Measurements from ENCODE around the gene KLHDC9. TPM values are rescaled to one million over a fixed set of nuclear protein-coding genes. Genes with fewer than 3 reads are reported as not detected.

The KLHDC9 gene
- total and polyA plus RNA-seq, 2 donors, result 1.9 to 4.7 TPM

DNA sequence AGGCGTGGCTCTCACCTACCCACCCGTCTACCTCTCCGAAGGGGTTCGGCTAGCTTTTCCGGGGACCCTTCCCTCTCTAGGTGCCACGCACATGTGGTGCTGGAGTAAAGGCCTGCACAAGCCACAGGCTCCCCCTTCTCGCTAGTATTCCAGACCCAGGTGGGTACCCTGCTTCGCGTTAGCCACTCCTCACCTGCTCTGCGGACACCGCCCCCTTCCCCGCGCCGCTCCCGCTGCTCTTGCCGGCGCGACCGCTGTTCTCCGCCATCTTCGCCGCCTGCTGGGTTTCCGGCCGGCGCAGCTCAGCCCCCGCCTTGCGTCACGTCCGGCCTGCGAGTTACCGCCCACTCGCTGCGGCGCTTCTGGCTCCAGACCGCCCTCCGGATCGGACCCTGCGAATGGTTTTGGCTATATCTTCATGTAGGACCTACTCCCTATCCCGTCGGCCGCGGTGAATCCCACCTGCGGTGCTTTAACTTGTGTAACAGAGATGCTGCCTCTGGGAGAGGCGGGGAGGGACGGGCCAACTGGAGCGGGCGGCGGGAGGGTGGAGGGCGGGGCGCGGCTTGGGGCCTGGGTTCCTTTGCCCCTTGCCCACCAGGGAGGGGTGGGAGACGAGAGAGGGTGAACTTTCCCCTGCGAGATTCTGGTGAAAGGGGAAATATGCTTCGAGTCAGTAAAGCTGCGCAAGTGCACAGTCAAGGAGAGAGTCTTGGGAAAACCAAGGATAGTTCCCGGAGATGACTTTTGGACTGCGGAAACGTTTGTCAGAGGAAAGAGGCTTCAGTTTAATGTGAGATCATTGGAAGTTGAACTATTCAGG lies 19.8 kb downstream of the KLHDC9 start, which contains the start of the genes NIT1 and PFDN2:
Gene NIT1, plus strand, starts transcription at position 347 of the 823 bp plus-strand sequence. Its CDS starts 72 bp downstream, at position 419.
Gene PFDN2, minus strand, starts transcription at position 279 of the 823 bp plus-strand sequence. Its CDS starts 11 bp downstream, at position 268.
- H3K27me3 ChIP-seq (ENCODE audit: control insufficient read depth in 2 of 2, insufficient read depth in 1 of 2, low read length in 1 of 2), result no peaks in the 10 kb centered on the region
- H3K36me3 ChIP-seq (ENCODE audit: control insufficient read depth in 2 of 2, insufficient read depth in 2 of 2, low read length in 1 of 2), result peaks cover 28 to 34% of the 10 kb centered on the region in 2 donors
- under 1% methylated on average over 58 of the region's 58 CpGs for WGBS
- DNase-seq (ENCODE audit: low read depth in 6 of 9, low spot score in 9 of 9), result peak; percentile 68 to 90 (median 78)
- H3K9me3 ChIP-seq (ENCODE audit: control insufficient read depth in 2 of 2, insufficient read depth in 1 of 2, low read length in 1 of 2), result no peaks in the 10 kb centered on the region
- peak within 1 kb of the TSS; percentile 84 to 92 for H3K27ac ChIP-seq (ENCODE audit: low read depth in 1 of 2, low read length in 1 of 2)
- peaks cover 23 to 34% of the 10 kb centered on the region in 2 donors for H3K4me1 ChIP-seq (ENCODE audit: control insufficient read depth in 2 of 2, insufficient read depth in 2 of 2, low read length in 2 of 2)
- peak within 1 kb of the TSS; percentile 80 to 87 for H3K4me3 ChIP-seq (ENCODE audit: low read length in 2 of 2)

DNA sequence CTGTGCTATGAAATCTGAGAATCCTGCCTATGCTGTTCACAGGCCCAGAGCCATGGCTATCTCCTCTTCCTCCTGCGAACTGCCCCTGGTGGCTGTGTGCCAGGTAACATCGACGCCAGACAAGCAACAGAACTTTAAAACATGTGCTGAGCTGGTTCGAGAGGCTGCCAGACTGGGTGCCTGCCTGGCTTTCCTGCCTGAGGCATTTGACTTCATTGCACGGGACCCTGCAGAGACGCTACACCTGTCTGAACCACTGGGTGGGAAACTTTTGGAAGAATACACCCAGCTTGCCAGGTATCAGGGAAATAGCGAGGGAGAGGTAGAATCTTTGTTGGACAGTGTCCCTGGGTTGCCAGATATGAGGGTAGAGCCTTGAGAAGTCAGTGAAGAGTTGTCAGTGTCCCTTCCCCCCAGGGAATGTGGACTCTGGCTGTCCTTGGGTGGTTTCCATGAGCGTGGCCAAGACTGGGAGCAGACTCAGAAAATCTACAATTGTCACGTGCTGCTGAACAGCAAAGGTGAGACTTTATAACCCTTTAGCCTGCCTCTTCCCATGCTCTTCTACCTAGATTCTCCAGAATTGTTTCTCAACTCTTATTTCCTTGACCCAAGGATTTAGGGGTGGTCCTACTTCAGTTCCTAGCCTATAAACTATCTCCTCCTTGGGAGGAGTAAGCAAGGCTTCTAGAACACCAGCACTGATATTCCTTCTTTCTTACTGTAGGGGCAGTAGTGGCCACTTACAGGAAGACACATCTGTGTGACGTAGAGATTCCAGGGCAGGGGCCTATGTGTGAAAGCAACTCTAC lies 21.1 kb downstream of the KLHDC9 start:
- H3K36me3 ChIP-seq (ENCODE audit: control insufficient read depth in 2 of 2, insufficient read depth in 2 of 2, low read length in 1 of 2), result peaks cover 41 to 44% of the 10 kb centered on the region in 2 donors
- H3K4me3 ChIP-seq (ENCODE audit: low read length in 2 of 2), result peak overlapping the region in 1 of 2 donors; percentile 87
- H3K27me3 ChIP-seq (ENCODE audit: control insufficient read depth in 2 of 2, insufficient read depth in 1 of 2, low read length in 1 of 2), result no peaks in the 10 kb centered on the region
- DNase-seq (ENCODE audit: low read depth in 6 of 9, low spot score in 9 of 9), result peak in 2 of 9 donors; percentile 25 to 52
- 84% methylated on average over 10 of the region's 10 CpGs for WGBS
- H3K27ac ChIP-seq (ENCODE audit: low read depth in 1 of 2, low read length in 1 of 2), result peak overlapping the region; percentile 33 to 92
- peaks cover 23 to 34% of the 10 kb centered on the region in 2 donors for H3K4me1 ChIP-seq (ENCODE audit: control insufficient read depth in 2 of 2, insufficient read depth in 2 of 2, low read length in 2 of 2)
- no peaks in the 10 kb centered on the region for H3K9me3 ChIP-seq (ENCODE audit: control insufficient read depth in 2 of 2, insufficient read depth in 1 of 2, low read length in 1 of 2)

DNA sequence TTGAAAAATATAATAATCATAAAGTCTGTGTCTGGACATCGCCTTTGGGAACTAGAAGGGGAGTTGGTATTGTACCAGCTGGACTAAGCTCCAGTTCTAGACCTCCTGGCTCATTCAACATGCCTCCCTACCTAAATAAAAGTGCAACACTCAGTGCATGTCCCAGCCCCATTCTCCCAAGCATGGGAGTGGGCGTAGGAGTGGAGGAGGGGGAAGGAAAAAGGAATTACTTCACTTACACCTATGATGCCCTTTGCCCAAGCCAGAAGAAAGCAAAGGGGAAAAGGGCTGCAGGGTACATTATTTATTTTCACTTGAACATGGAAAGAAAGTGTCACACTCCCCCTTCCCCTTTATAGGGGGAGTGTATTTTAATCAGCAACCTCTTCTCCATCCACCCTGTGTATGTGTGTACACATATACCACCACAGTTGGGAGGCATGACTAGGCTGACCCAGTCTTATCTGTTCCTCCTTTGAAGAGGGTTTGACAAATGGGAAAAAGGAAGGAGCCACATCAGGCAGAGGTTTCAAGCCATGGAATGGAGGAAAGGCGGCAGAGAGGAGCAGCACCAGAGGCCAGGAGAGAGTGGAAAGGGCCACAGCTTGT lies 23.0 kb downstream of the KLHDC9 start:
- Histone ChIP-seq H3K36me3 (ENCODE audit: control insufficient read depth in 2 of 2, insufficient read depth in 2 of 2, low read length in 1 of 2) (peaks cover 53 to 61% of the 10 kb centered on the region in 2 donors), H3K4me3 (ENCODE audit: low read length in 2 of 2) (no peak overlapping the region), H3K4me1 (ENCODE audit: control insufficient read depth in 2 of 2, insufficient read depth in 2 of 2, low read length in 2 of 2) (peaks cover 23 to 30% of the 10 kb centered on the region in 2 donors), H3K9me3 (ENCODE audit: control insufficient read depth in 2 of 2, insufficient read depth in 1 of 2, low read length in 1 of 2) (no peaks in the 10 kb centered on the region), H3K27ac (ENCODE audit: low read depth in 1 of 2, low read length in 1 of 2) (no peak overlapping the region), H3K27me3 (ENCODE audit: control insufficient read depth in 2 of 2, insufficient read depth in 1 of 2, low read length in 1 of 2) (no peaks in the 10 kb centered on the region)
- 95% methylated on average over 3 of the region's 3 CpGs for WGBS
- no peak for DNase-seq (ENCODE audit: low read depth in 6 of 9, low spot score in 9 of 9)

DNA sequence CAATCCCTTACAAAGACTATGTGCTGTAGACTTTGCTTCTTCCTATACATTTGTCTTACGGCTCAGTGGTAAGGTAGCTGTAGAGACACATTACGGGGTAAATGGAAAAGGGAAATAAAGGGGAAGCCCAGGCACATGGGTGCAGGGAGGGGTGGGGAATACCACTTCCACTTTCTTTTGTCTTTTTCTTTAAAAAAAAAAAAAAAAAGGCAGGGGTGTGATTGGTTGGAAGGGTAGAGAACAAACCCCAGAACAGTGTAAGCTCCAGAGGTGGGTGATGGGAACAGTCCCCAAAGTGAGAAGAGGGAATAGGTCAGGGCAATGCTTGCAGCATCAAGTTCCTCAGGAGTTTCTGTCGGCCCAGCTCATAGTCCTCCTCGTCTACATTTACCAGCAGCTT lies 23.7 kb downstream of the KLHDC9 start:
- no peaks in the 10 kb centered on the region for H3K27me3 ChIP-seq (ENCODE audit: control insufficient read depth in 2 of 2, insufficient read depth in 1 of 2, low read length in 1 of 2)
- H3K4me1 ChIP-seq (ENCODE audit: control insufficient read depth in 2 of 2, insufficient read depth in 2 of 2, low read length in 2 of 2), result peaks cover 19 to 23% of the 10 kb centered on the region in 2 donors
- peak overlapping the region in 1 of 2 donors; percentile 32 for H3K27ac ChIP-seq (ENCODE audit: low read depth in 1 of 2, low read length in 1 of 2)
- DNase-seq (ENCODE audit: low read depth in 6 of 9, low spot score in 9 of 9), result no peak
- H3K36me3 ChIP-seq (ENCODE audit: control insufficient read depth in 2 of 2, insufficient read depth in 2 of 2, low read length in 1 of 2), result peaks cover 53 to 66% of the 10 kb centered on the region in 2 donors
- no peaks in the 10 kb centered on the region for H3K9me3 ChIP-seq (ENCODE audit: control insufficient read depth in 2 of 2, insufficient read depth in 1 of 2, low read length in 1 of 2)
- no peak overlapping the region for H3K4me3 ChIP-seq (ENCODE audit: low read length in 2 of 2)
- 87% methylated on average over 4 of the region's 4 CpGs for WGBS

DNA sequence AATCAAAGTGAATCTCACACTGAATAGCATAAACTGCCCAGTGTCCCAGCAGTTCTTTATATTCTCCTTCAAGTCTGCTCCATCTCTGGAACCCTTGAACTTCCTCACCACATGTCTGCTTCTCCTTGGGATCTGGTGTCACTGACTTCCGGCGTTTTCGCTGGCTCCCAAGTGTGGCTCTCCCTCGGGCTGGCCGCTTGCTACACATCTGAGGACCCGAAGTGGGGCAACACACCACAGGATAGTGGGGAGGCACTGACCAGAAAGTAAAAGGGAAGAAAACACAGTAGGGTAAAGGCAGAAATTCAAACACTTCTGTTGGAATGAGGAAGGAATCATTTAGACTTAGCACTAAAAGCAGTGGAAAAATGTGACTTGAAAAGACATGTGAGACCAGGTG lies 24.8 kb downstream of the KLHDC9 start:
- Histone ChIP-seq H3K27me3 (ENCODE audit: control insufficient read depth in 2 of 2, insufficient read depth in 1 of 2, low read length in 1 of 2) (no peaks in the 10 kb centered on the region), H3K4me3 (ENCODE audit: low read length in 2 of 2) (no peak overlapping the region), H3K27ac (ENCODE audit: low read depth in 1 of 2, low read length in 1 of 2) (no peak overlapping the region), H3K36me3 (ENCODE audit: control insufficient read depth in 2 of 2, insufficient read depth in 2 of 2, low read length in 1 of 2) (peaks cover 58 to 77% of the 10 kb centered on the region in 2 donors), H3K4me1 (ENCODE audit: control insufficient read depth in 2 of 2, insufficient read depth in 2 of 2, low read length in 2 of 2) (peaks cover 16 to 21% of the 10 kb centered on the region in 2 donors), H3K9me3 (ENCODE audit: control insufficient read depth in 2 of 2, insufficient read depth in 1 of 2, low read length in 1 of 2) (no peaks in the 10 kb centered on the region)
- 97% methylated on average over 6 of the region's 6 CpGs for WGBS
- DNase-seq (ENCODE audit: low read depth in 6 of 9, low spot score in 9 of 9), result no peak

GRCh38 chr1:161127649-161128048 lies 29.5 kb downstream of the KLHDC9 start:
- H3K27ac ChIP-seq (ENCODE audit: low read depth in 1 of 2, low read length in 1 of 2), result no peak overlapping the region
- H3K9me3 ChIP-seq (ENCODE audit: control insufficient read depth in 2 of 2, insufficient read depth in 1 of 2, low read length in 1 of 2), result no peaks in the 10 kb centered on the region
- H3K36me3 ChIP-seq (ENCODE audit: control insufficient read depth in 2 of 2, insufficient read depth in 2 of 2, low read length in 1 of 2), result peaks cover 32 to 72% of the 10 kb centered on the region in 2 donors
- H3K4me3 ChIP-seq (ENCODE audit: low read length in 2 of 2), result no peak overlapping the region
- H3K27me3 ChIP-seq (ENCODE audit: control insufficient read depth in 2 of 2, insufficient read depth in 1 of 2, low read length in 1 of 2), result no peaks in the 10 kb centered on the region
- 95% methylated on average over 2 of the region's 2 CpGs for WGBS
- H3K4me1 ChIP-seq (ENCODE audit: control insufficient read depth in 2 of 2, insufficient read depth in 2 of 2, low read length in 2 of 2), result peaks cover 17 to 21% of the 10 kb centered on the region in 2 donors
- no peak for DNase-seq (ENCODE audit: low read depth in 6 of 9, low spot score in 9 of 9)

DNA sequence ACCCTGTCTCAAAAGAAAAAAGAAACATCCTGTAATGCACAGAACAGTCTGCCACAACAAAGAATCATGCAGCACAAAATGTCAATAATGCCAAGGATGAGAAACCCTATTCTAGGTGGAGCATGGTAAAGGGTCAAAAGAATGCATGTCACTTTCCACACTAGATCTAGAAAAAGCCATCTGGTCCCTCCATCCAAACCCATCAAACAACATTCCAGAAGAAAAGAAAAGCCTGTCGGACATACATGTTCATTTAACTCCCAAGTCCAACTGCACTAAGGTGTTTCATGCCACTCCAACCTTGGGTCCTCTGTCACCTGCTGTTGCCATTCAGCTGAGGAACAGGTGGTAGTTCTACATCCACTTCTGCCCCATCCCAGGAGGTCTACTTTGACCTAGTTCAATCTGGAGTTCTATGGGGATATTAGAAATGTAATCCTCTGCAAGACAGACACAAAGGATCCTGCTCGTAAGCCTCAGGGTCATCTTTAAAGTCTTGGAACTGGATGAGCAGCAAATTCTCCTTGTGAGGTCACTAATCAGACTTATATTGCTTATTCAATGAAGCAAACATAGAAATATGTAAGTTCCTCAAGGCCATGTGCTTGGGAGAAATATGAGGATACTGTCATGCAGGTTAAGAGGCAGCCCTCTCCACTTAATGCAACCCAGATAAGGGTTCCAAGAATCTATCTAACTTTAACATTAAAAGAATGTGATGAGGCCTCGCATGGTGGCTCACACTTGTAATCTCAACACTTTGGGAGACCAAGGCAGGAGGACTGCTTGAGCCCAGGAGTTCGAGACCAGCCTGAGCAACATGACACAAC lies 30.6 kb downstream of the KLHDC9 start:
- Histone ChIP-seq H3K9me3 (ENCODE audit: control insufficient read depth in 2 of 2, insufficient read depth in 1 of 2, low read length in 1 of 2) (no peaks in the 10 kb centered on the region), H3K4me1 (ENCODE audit: control insufficient read depth in 2 of 2, insufficient read depth in 2 of 2, low read length in 2 of 2) (peaks cover 23 to 27% of the 10 kb centered on the region in 2 donors), H3K27ac (ENCODE audit: low read depth in 1 of 2, low read length in 1 of 2) (no peak overlapping the region), H3K4me3 (ENCODE audit: low read length in 2 of 2) (no peak overlapping the region), H3K27me3 (ENCODE audit: control insufficient read depth in 2 of 2, insufficient read depth in 1 of 2, low read length in 1 of 2) (no peaks in the 10 kb centered on the region), H3K36me3 (ENCODE audit: control insufficient read depth in 2 of 2, insufficient read depth in 2 of 2, low read length in 1 of 2) (peaks cover 21 to 64% of the 10 kb centered on the region in 2 donors)
- WGBS, result 97% methylated on average over 4 of the region's 4 CpGs
- peak in 1 of 9 donors; percentile 11 for DNase-seq (ENCODE audit: low read depth in 6 of 9, low spot score in 9 of 9)

- H3K9me3 ChIP-seq (ENCODE audit: control insufficient read depth in 2 of 2, insufficient read depth in 1 of 2, low read length in 1 of 2), result no peaks in the 10 kb centered on the region
- H3K36me3 ChIP-seq (ENCODE audit: control insufficient read depth in 2 of 2, insufficient read depth in 2 of 2, low read length in 1 of 2), result peaks cover 8 to 49% of the 10 kb centered on the region in 2 donors
- H3K4me1 ChIP-seq (ENCODE audit: control insufficient read depth in 2 of 2, insufficient read depth in 2 of 2, low read length in 2 of 2), result peaks cover 23 to 30% of the 10 kb centered on the region in 2 donors
- no peak overlapping the region for H3K4me3 ChIP-seq (ENCODE audit: low read length in 2 of 2)
- WGBS, result 90% methylated on average over 1 of the region's 1 CpG
- no peak overlapping the region for H3K27ac ChIP-seq (ENCODE audit: low read depth in 1 of 2, low read length in 1 of 2)
- no peak for DNase-seq (ENCODE audit: low read depth in 6 of 9, low spot score in 9 of 9)
- no peaks in the 10 kb centered on the region for H3K27me3 ChIP-seq (ENCODE audit: control insufficient read depth in 2 of 2, insufficient read depth in 1 of 2, low read length in 1 of 2)
These were observed 32.1 kb downstream of the KLHDC9 start for GRCh38 chr1:161130266-161130665.

All from thymus (tissue), 11 donors.